ENCODE results near the gene VIPR2. TPM values are rescaled to one million over a fixed set of nuclear protein-coding genes. Genes with fewer than 3 reads are reported as not detected.
"Not testable (repeated sequence)": the region's sequence is repeated elsewhere in the genome, so short reads cannot be mapped to it uniquely, and the experiment has no call there.

VIPR2 gene
- total RNA-seq, 1 donor from 2014 or later = not detected

- Mint-ChIP-seq H3K27ac (no peak overlapping the region), H3K27me3 (no peaks in the 10 kb centered on the region), H3K9me3 (no peaks in the 10 kb centered on the region), H3K4me3 (no peak overlapping the region), H3K4me1 (no peaks in the 10 kb centered on the region), H3K36me3 (ENCODE audit: low read depth) (no peaks in the 10 kb centered on the region)
- ChIA-PET POLR2A (no interaction called here), CTCF (no interaction called here)
- ATAC-seq (ENCODE audit: low read depth) (no peak), DNase-seq (no peak)
- intact Hi-C loops (cut with micrococcal nuclease) = no loop called here
- TF ChIP-seq CTCF (IDR thresholded peaks at IDR 0.05) = no peak
Observed at GRCh38 chr7:159105066-159105780, 39.4 kb downstream of the VIPR2 start.

GRCh38 chr7:159104188-159104920 lies 40.3 kb downstream of the VIPR2 start:
- no peaks in the 10 kb centered on the region for H3K27me3 Mint-ChIP-seq
- ATAC-seq (ENCODE audit: low read depth) (no peak), DNase-seq (no peak)
- no peak overlapping the region for H3K4me3 Mint-ChIP-seq
- no peaks in the 10 kb centered on the region for H3K36me3 Mint-ChIP-seq (ENCODE audit: low read depth)
- no peak for TF ChIP-seq CTCF (IDR thresholded peaks at IDR 0.05)
- H3K4me1 Mint-ChIP-seq = no peaks in the 10 kb centered on the region
- no peak overlapping the region for H3K27ac Mint-ChIP-seq
- no peaks in the 10 kb centered on the region for H3K9me3 Mint-ChIP-seq
- ChIA-PET POLR2A (no interaction called here), CTCF (no interaction called here)
- intact Hi-C loops (cut with micrococcal nuclease) = no loop called here

DNA sequence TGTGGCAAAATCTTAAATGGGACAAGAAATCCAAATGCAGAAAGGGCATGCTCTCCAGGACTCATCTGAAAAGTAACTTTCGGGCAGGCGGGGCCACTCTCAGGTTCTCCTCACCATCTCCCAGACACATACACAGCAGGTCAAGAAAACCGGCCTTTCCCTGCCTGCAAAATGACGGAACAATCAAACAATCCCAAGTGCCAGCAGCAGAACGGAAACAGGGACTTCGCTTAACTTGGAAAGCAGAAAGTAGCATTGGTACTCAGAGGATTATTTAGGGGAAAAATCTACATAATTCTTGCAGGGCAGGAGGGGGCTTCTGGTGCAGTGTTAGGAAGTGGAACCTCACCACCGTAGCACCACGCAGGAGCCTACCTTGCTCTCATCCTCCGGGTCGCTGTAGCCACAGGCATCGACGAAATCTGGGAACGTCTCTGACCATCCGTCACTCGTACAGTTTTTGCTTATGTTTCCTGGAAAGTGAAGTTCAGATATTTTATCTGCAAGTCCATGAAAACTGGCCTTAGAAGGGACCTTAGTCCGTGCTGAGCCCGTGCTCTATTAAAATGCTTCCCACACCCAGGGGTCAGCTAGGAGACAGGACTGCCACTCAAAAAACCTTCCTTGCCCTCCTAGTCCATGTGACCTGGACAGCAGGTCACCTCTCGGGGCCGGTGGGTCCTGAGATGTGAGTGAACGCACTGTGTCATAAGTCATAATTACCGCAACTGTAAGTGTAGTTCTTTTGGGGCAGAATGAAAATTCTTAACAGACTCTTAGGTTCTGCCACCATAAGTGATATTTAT lies 41.1 kb downstream of the VIPR2 start:
- H3K27me3 Mint-ChIP-seq = no peaks in the 10 kb centered on the region
- H3K4me1 Mint-ChIP-seq = no peaks in the 10 kb centered on the region
- H3K27ac Mint-ChIP-seq = no peak overlapping the region
- DNase-seq (no peak), ATAC-seq (ENCODE audit: low read depth) (no peak)
- ChIA-PET CTCF (no interaction called here), POLR2A (no interaction called here)
- TF ChIP-seq CTCF (IDR thresholded peaks at IDR 0.05) = no peak
- H3K4me3 Mint-ChIP-seq = no peak overlapping the region
- intact Hi-C loops (cut with micrococcal nuclease) = no loop called here
- H3K9me3 Mint-ChIP-seq = no peaks in the 10 kb centered on the region
- no peaks in the 10 kb centered on the region for H3K36me3 Mint-ChIP-seq (ENCODE audit: low read depth)

DNA sequence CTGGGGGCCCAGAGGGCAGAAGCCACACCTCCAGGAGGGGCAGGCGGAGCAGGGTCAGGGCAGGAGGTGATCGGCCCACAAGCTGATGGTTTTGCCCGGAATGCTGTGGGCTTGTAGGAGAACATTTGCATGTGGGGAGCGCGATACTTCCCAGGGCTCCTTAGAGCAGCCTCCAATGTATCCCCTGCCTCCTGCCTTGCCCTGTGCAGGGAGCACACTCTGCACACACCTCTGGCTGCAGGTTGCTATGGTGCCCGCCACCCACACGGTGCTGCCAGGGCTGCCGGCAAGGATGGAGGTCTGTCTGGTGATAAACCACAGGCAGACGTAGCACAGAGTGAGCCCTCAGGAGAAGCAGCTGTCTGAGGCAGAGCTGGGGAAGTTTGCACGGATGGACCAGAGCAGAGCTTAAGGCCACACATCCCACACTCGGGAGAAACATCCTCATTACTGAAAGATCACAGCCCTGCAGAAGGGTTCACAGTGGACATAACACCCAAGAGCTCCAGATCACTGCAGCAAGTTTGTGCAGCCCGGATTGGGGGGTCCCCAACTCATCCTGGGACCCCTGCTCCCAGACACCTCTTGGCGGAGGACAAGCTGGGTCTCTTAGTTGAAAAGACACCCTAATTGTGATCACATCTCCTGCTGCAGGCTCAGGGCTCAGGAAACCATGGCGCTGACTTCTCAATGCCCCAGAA lies 41.8 kb downstream of the VIPR2 start:
- H3K4me1 Mint-ChIP-seq = no peaks in the 10 kb centered on the region
- CTCF ChIA-PET = no interaction called here
- no peaks in the 10 kb centered on the region for H3K9me3 Mint-ChIP-seq
- no peak overlapping the region for H3K4me3 Mint-ChIP-seq
- POLR2A ChIA-PET = no interaction called here
- no peak for TF ChIP-seq CTCF (IDR thresholded peaks at IDR 0.05)
- H3K27ac Mint-ChIP-seq = no peak overlapping the region
- no peak for DNase-seq
- intact Hi-C loops (cut with micrococcal nuclease) = no loop called here
- H3K36me3 Mint-ChIP-seq (ENCODE audit: low read depth) = no peaks in the 10 kb centered on the region
- no peaks in the 10 kb centered on the region for H3K27me3 Mint-ChIP-seq
- ATAC-seq (ENCODE audit: low read depth) = no peak

DNA sequence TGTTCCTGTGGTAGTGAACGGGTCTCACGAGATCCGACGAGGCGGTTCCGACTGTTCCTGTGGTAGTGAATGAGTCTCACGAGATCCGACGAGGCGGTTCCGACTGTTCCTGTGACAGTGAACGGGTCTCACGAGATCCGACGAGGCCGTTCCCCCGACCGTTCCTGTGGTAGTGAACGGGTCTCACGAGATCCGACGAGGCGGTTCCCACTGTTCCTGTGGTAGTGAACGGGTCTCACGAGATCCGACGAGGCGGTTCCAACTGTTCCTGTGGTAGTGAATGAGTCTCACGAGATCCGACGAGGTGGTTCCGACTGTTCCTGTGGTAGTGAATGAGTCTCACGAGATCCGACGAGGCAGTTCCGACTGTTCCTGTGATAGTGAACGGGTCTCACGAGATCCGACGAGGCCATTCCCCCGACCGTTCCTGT lies 43.0 kb downstream of the VIPR2 start:
- POLR2A ChIA-PET; H3K4me3 Mint-ChIP-seq; DNase-seq; H3K27ac Mint-ChIP-seq; CTCF ChIA-PET; H3K9me3 Mint-ChIP-seq; intact Hi-C loops (cut with micrococcal nuclease); H3K27me3 Mint-ChIP-seq; H3K4me1 Mint-ChIP-seq; ATAC-seq (ENCODE audit: low read depth); H3K36me3 Mint-ChIP-seq (ENCODE audit: low read depth): not testable (repeated sequence)

DNA sequence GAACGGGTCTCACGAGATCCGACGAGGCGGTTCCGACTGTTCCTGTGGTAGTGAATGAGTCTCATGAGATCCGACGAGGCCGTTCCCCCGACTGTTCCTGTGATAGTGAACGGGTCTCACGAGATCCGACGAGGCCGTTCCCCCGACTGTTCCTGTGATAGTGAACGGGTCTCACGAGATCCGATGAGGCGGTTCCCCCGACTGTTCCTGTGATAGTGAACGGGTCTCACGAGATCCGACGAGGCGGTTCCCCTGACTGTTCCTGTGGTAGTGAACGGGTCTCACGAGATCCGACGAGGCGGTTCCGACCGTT lies 43.6 kb downstream of the VIPR2 start:
- POLR2A ChIA-PET; H3K4me3 Mint-ChIP-seq; H3K36me3 Mint-ChIP-seq (ENCODE audit: low read depth); H3K4me1 Mint-ChIP-seq; CTCF ChIA-PET; H3K27me3 Mint-ChIP-seq; H3K9me3 Mint-ChIP-seq; ATAC-seq (ENCODE audit: low read depth); DNase-seq; intact Hi-C loops (cut with micrococcal nuclease); H3K27ac Mint-ChIP-seq: not testable (repeated sequence)

GRCh38 chr7:159100281-159101082 lies 44.2 kb downstream of the VIPR2 start:
- H3K27me3 Mint-ChIP-seq; DNase-seq; POLR2A ChIA-PET; H3K9me3 Mint-ChIP-seq; ATAC-seq (ENCODE audit: low read depth); CTCF ChIA-PET; H3K27ac Mint-ChIP-seq; H3K4me3 Mint-ChIP-seq; H3K36me3 Mint-ChIP-seq (ENCODE audit: low read depth); H3K4me1 Mint-ChIP-seq; intact Hi-C loops (cut with micrococcal nuclease): not testable (repeated sequence)
